Ascending aorta (tissue), 2 donors: Measurements from ENCODE around the gene CSF2RB. TPM values are rescaled to one million over a fixed set of nuclear protein-coding genes. Genes with fewer than 3 reads are reported as not detected.
A peak's percentile ranks its signal among the peaks of the same experiment; 100 is the strongest.

ENCODE experiments used
- DNase-seq, 2 donors: peaks; one replicate each; pipeline ENCODE4 v3.0.0-alpha.2; 2019; ENCODE audit warnings: low spot score in 2 of 2
- H3K27ac ChIP-seq, 2 donors: fragments of 200-600 bp; sonication (generic); one replicate each; pipeline ENCODE4 v1.5.1; 2016 to 2017; ENCODE audit warnings: mild to moderate bottlenecking in 1 of 2
- H3K27me3 ChIP-seq: fragments of 200-600 bp; sonication (generic); one replicate; pipeline ENCODE4 v1.5.1; 2017
- H3K36me3 ChIP-seq, 2 donors: fragments of 200-600 bp; sonication (generic); one replicate each; pipeline ENCODE4 v1.5.1; 2016
- H3K4me1 ChIP-seq, 2 donors: fragments of 200-600 bp; sonication (generic); one replicate each; pipeline ENCODE4 v1.5.1; 2016 to 2017; ENCODE audit warnings: mild to moderate bottlenecking in 1 of 2
- H3K4me3 ChIP-seq, 2 donors: fragments of 200-600 bp; sonication (generic); one replicate each; pipeline ENCODE4 v1.5.1; 2016 to 2017; ENCODE audit warnings: mild to moderate bottlenecking in 1 of 2
- H3K9me3 ChIP-seq, 2 donors: fragments of 200-600 bp; sonication (generic); one replicate each; pipeline ENCODE4 v1.5.1; 2016
- CTCF ChIP-seq, 3 experiments: fragments of 200-600 bp in 2 of 3; fragments of 450-650 bp in 1 of 3; sonication (generic) in 2 of 3; IDR thresholded peaks; one replicate each; pipeline ENCODE4 v1.5.1; 2016 to 2019; ENCODE audit warnings: antibody characterized with exemption in 3 of 3, mild to moderate bottlenecking in 1 of 3, moderate library complexity in 1 of 3
- intact Hi-C: fragments of 100-400 bp; cut with DNase I; formaldehyde crosslinking; loops from one replicate; pipeline ENCODE4 v1.15.1; 2023
- total RNA-seq: library from RNA; depleted of rRNA; stranded (reverse); fragments of >200 nt; gene quantifications from one replicate; pipeline ENCODE4 v1.1.0, GENCODE V29; 2016

The CSF2RB gene
- total RNA-seq, 1 donor from 2014 or later: 6.0 TPM

GRCh38 chr22:36914390-36914752, 943 bp downstream of the CSF2RB start:
- no peak overlapping the region for H3K27ac ChIP-seq
- intact Hi-C loops: no loop called here
- peak overlapping the region in 1 of 2 donors; percentile 27 for H3K4me3 ChIP-seq
- peaks cover 0 to 4% of the 10 kb centered on the region in 2 donors for H3K9me3 ChIP-seq
- no peak for DNase-seq
- H3K27me3 ChIP-seq: no peaks in the 10 kb centered on the region
- no peaks in the 10 kb centered on the region for H3K36me3 ChIP-seq
- no peaks in the 10 kb centered on the region for H3K4me1 ChIP-seq
- TF ChIP-seq CTCF (IDR thresholded peaks at IDR 0.05): no peak

GRCh38 chr22:36916034-36916433, 2.6 kb downstream of the CSF2RB start:
- DNase-seq: no peak
- H3K4me1 ChIP-seq: no peaks in the 10 kb centered on the region
- intact Hi-C loops: no loop called here
- H3K36me3 ChIP-seq: no peaks in the 10 kb centered on the region
- H3K27me3 ChIP-seq: no peaks in the 10 kb centered on the region
- no peak overlapping the region for H3K27ac ChIP-seq
- no peak overlapping the region for H3K4me3 ChIP-seq
- TF ChIP-seq CTCF (IDR thresholded peaks at IDR 0.05): no peak
- peaks cover 0 to 4% of the 10 kb centered on the region in 2 donors for H3K9me3 ChIP-seq

DNA sequence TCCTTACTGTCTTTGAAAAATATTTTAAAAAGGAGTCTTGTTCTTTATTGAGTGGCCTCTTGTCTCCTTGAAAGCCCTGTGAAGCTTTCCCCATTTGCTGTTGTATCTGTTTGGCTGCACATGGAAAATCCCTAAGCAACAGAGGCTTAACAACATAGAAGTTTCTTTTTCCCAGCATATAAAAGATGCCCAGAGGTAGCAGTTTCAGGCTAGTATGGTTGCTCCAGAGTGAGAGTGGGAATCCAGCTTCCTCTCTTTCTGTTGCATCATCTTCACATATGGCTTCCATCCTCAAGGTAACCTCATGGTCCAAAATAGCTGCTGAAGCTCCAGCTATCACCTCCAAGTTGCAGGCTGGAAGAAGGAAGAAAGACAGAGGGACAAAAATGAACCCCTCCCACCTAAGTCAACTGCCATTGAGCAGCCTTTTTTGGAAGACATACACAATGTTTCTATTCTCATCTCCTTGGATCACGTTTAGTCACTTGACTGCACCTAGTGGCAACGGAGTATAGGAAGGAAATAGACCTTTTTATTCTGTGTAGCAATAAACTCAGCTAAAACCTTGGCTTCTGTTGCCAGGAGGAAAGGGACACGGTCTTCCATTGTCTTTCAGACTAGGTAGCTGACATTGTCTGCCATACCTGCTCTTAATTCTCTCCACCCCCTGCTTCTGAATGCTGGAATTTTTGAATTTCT, 5.3 kb downstream of the CSF2RB start:
- intact Hi-C loops: no loop called here
- H3K27me3 ChIP-seq: no peaks in the 10 kb centered on the region
- no peak overlapping the region for H3K27ac ChIP-seq
- peaks cover 0 to 4% of the 10 kb centered on the region in 2 donors for H3K9me3 ChIP-seq
- peak in 1 of 2 donors; percentile 2 for DNase-seq
- no peaks in the 10 kb centered on the region for H3K4me1 ChIP-seq
- H3K4me3 ChIP-seq: no peak overlapping the region
- no peaks in the 10 kb centered on the region for H3K36me3 ChIP-seq
- no peak for TF ChIP-seq CTCF (IDR thresholded peaks at IDR 0.05)

DNA sequence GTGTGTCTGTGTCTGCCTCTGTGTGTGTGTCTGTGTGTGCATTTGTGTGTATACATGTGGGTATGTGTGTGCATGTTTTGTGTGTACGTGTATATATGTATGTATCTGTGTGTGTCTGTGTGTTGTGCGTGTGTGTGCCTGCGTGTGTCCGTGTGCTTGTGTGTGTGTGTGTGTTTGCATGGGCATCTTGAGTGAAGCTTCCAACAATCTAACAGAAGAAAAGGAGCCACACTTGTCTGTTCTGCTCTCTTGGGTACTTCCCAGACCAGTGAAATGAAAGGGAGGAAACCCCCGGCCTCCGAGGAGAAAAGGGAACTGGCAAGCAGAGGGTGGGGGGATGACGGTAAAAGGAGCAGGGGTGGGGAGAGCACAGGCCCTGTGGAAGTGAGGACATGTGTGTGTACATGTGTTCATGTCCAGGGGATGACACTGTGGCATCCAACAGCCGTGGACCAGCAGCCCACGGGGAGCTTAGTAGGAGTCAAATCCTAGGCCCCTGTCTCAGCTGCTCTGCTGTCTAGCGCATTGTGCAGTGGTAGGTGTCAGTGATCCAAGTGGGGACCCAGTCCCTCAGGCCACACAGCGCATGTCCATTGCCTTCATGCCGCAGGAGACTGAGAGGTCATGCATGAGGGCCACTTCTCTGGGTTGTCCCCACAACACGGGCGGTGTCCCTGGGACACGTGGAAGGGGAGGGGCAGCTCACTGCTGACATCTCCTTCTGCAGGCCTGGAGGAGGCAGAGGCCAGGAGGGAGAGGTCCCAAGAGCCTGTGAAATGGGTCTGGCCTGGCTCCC, 8.1 kb downstream of the CSF2RB start:
- intact Hi-C loops: no loop called here
- DNase-seq: peak in 1 of 2 donors; percentile 64
- Histone ChIP-seq H3K36me3 (no peaks in the 10 kb centered on the region), H3K9me3 (peaks cover 0 to 4% of the 10 kb centered on the region in 2 donors), H3K27me3 (no peaks in the 10 kb centered on the region), H3K4me1 (no peaks in the 10 kb centered on the region), H3K27ac (no peak overlapping the region), H3K4me3 (no peak overlapping the region)
- TF ChIP-seq CTCF (IDR thresholded peaks at IDR 0.05): no peak

- Histone ChIP-seq H3K9me3 (peaks cover 0 to 4% of the 10 kb centered on the region in 2 donors), H3K4me1 (no peaks in the 10 kb centered on the region), H3K4me3 (no peak overlapping the region), H3K27ac (no peak overlapping the region), H3K36me3 (no peaks in the 10 kb centered on the region), H3K27me3 (no peaks in the 10 kb centered on the region)
- peak in 1 of 2 donors; percentile 41 for DNase-seq
- intact Hi-C loops: no loop called here
- no peak for TF ChIP-seq CTCF (IDR thresholded peaks at IDR 0.05)
Measured at GRCh38 chr22:36922105-36922608, 8.7 kb downstream of the CSF2RB start.
